ENCODE results near the gene ARL5A.

- TF ChIP-seq POLR2A (IDR thresholded peaks at IDR 0.05; ENCODE audit: low read depth, low read length) (no peak), RFX5 (IDR thresholded peaks at IDR 0.05; ENCODE audit: low read depth, low read length) (no peak), RAD21 (IDR thresholded peaks at IDR 0.05; ENCODE audit: low read length) (no peak), USF2 (IDR thresholded peaks at IDR 0.05; ENCODE audit: low read depth, low read length) (no peak), CEBPB (IDR thresholded peaks at IDR 0.05; ENCODE audit: low read depth, low read length) (no peak), NFE2L2 (IDR thresholded peaks at IDR 0.05; ENCODE audit: low read depth, low read length) (no peak), RCOR1 (IDR thresholded peaks at IDR 0.05; ENCODE audit: insufficient replicate concordance, low read length) (no peak), FOS (IDR thresholded peaks at IDR 0.05; ENCODE audit: low read depth, low read length) (no peak), SMC3 (IDR thresholded peaks at IDR 0.05; ENCODE audit: low read depth, low read length) (no peak), MAFK (IDR thresholded peaks at IDR 0.05; ENCODE audit: low read depth, low read length) (no peak), ELK1 (IDR thresholded peaks at IDR 0.05; ENCODE audit: borderline replicate concordance, low read depth, low read length) (no peak), MXI1 (IDR thresholded peaks at IDR 0.05; ENCODE audit: borderline replicate concordance, low read depth, low read length) (no peak)
- TF ChIP-seq, protein P1, sequence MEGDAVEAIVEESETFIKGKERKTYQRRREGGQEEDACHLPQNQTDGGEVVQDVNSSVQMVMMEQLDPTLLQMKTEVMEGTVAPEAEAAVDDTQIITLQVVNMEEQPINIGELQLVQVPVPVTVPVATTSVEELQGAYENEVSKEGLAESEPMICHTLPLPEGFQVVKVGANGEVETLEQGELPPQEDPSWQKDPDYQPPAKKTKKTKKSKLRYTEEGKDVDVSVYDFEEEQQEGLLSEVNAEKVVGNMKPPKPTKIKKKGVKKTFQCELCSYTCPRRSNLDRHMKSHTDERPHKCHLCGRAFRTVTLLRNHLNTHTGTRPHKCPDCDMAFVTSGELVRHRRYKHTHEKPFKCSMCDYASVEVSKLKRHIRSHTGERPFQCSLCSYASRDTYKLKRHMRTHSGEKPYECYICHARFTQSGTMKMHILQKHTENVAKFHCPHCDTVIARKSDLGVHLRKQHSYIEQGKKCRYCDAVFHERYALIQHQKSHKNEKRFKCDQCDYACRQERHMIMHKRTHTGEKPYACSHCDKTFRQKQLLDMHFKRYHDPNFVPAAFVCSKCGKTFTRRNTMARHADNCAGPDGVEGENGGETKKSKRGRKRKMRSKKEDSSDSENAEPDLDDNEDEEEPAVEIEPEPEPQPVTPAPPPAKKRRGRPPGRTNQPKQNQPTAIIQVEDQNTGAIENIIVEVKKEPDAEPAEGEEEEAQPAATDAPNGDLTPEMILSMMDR (conservative IDR thresholded peaks at IDR 0.05; ENCODE audit: low read depth, low read length): no peak
Observed at GRCh38 chr2:151843691-151844061, 15.5 kb upstream of the ARL5A start.

Data from IMR-90 (cell line).